ENCODE data around the gene PID1. TPM values are rescaled to one million over a fixed set of nuclear protein-coding genes. Genes with fewer than 3 reads are reported as not detected.

The PID1 gene
- total RNA-seq, 4 donors from 2014 or later = 33.1 to 48.6 (median 39.7) TPM

DNA sequence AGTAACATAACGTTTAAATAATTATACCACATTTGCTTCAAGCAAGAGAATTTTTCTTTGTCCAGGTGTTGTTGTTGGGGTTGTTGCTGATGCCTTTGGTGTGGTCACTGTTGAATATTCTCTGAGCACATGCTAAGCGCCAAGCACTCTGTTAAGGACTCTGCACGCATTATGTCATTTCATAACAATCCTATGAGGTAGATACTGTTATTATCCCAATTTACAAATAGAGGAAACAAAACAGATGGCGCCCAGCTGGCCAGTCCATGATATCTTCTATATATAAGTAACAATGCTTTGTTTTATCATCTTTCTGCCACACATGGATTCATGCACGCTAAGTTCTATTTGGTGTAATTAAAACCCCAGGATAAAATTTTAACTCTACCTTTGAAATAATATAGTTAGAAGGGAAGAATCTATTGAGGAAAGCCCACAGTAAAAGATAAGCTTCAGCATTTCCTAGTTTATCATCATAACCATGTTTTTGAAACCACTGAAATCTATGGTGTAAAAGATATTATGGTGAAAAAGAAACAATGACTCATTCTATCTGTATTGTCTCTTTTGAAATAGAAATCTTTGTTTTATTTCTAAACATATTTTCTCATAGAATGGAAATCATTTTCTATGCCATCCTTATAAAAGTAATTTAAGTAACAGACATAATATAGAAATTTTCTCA is 199.7 kb downstream of the PID1 start:
- H3K36me3 ChIP-seq = no peaks in the 10 kb centered on the region
- no peak overlapping the region for H3K4me3 ChIP-seq
- 75 to 80% methylated on average over 5 of the region's 5 CpGs for WGBS, 2 donors
- peaks cover 0 to 15% (median 0%) of the 10 kb centered on the region in 4 donors for H3K9me3 ChIP-seq
- H3K4me1 ChIP-seq = no peaks in the 10 kb centered on the region
- TF ChIP-seq EP300 (IDR thresholded peaks at IDR 0.05) (no peak), POLR2A (IDR thresholded peaks at IDR 0.05) (no peak)
- TF ChIP-seq, protein P1, sequence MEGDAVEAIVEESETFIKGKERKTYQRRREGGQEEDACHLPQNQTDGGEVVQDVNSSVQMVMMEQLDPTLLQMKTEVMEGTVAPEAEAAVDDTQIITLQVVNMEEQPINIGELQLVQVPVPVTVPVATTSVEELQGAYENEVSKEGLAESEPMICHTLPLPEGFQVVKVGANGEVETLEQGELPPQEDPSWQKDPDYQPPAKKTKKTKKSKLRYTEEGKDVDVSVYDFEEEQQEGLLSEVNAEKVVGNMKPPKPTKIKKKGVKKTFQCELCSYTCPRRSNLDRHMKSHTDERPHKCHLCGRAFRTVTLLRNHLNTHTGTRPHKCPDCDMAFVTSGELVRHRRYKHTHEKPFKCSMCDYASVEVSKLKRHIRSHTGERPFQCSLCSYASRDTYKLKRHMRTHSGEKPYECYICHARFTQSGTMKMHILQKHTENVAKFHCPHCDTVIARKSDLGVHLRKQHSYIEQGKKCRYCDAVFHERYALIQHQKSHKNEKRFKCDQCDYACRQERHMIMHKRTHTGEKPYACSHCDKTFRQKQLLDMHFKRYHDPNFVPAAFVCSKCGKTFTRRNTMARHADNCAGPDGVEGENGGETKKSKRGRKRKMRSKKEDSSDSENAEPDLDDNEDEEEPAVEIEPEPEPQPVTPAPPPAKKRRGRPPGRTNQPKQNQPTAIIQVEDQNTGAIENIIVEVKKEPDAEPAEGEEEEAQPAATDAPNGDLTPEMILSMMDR (IDR thresholded peaks at IDR 0.05) = no peak
- H3K27me3 ChIP-seq = no peaks in the 10 kb centered on the region
- no peak for DNase-seq (ENCODE audit: low spot score in 2 of 2)
- no peak overlapping the region for H3K27ac ChIP-seq

DNA sequence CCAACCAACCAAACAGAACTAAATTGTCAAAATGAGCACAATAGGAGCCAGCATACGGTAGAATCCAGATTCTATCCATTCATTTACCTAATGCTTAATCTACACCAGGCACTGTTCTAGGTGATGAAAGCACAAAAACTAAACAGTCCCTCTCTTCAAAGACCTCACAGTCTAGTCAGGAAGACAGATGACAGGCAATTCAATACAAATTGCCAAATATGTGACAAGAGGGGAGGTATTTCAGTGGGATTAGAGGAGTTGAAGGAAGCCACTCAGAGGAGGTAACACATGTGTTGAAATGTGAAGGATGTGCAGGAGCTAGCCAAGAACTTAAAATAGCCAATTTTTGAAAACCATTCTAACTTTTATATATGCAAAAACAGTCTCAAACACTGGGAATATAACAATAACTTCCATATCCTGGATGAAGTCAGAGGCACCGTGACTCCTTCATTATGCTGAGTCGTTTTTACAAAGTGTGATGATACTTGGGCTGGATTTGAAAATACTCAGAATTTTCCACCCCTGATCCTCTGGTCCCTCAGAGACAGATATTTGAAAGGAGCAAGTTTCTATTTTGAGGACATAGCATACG is 204.9 kb downstream of the PID1 start:
- Histone ChIP-seq H3K36me3 (no peaks in the 10 kb centered on the region), H3K4me3 (no peak overlapping the region), H3K27me3 (no peaks in the 10 kb centered on the region), H3K9me3 (peaks cover 0 to 9% (median 0%) of the 10 kb centered on the region in 4 donors), H3K27ac (no peak overlapping the region), H3K4me1 (no peaks in the 10 kb centered on the region)
- WGBS, 2 donors = 81 to 83% methylated on average over 4 of the region's 4 CpGs
- no peak for DNase-seq (ENCODE audit: low spot score in 2 of 2)
- TF ChIP-seq, protein P1 (IDR thresholded peaks at IDR 0.05) = no peak
- TF ChIP-seq POLR2A (IDR thresholded peaks at IDR 0.05) (no peak), EP300 (IDR thresholded peaks at IDR 0.05) (no peak)

GRCh38 chr2:229064749-229065148 is 206.3 kb downstream of the PID1 start:
- no peak for DNase-seq (ENCODE audit: low spot score in 2 of 2)
- no peak for TF ChIP-seq POLR2A (IDR thresholded peaks at IDR 0.05)
- TF ChIP-seq EP300 (IDR thresholded peaks at IDR 0.05) = no peak
- TF ChIP-seq, protein P1 (IDR thresholded peaks at IDR 0.05) = no peak
- H3K36me3 ChIP-seq = no peaks in the 10 kb centered on the region
- WGBS, 2 donors = 83 to 91% methylated on average over 3 of the region's 3 CpGs
- H3K9me3 ChIP-seq = peaks cover 0 to 12% (median 0%) of the 10 kb centered on the region in 4 donors
- H3K27me3 ChIP-seq = no peaks in the 10 kb centered on the region
- no peak overlapping the region for H3K27ac ChIP-seq
- H3K4me1 ChIP-seq = no peaks in the 10 kb centered on the region
- H3K4me3 ChIP-seq = no peak overlapping the region

DNA sequence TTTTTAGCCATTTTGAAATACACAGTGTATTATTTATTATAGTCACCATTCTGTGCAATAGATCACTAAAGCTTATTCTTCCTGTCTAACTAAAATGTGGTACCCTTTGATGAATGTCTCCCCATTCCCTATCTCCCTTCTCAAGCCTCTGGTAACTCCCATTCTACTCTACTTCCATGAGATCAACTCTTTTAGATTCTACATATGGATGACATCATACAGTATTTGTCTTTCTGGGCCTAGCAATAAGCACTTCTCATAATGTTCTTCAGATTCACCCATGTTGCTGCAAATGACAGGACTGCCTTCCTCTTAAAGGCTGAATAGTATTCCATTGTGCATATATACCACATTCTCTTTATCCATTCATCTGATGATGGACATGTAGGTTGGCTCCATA is 210.9 kb downstream of the PID1 start:
- H3K4me3 ChIP-seq = no peak overlapping the region
- no peak overlapping the region for H3K27ac ChIP-seq
- H3K4me1 ChIP-seq = no peaks in the 10 kb centered on the region
- H3K9me3 ChIP-seq = peaks cover 0 to 12% (median 0%) of the 10 kb centered on the region in 4 donors
- TF ChIP-seq, protein P1 (IDR thresholded peaks at IDR 0.05) = no peak
- no peak for TF ChIP-seq EP300 (IDR thresholded peaks at IDR 0.05)
- TF ChIP-seq POLR2A (IDR thresholded peaks at IDR 0.05) = no peak
- no peaks in the 10 kb centered on the region for H3K36me3 ChIP-seq
- no peak for DNase-seq (ENCODE audit: low spot score in 2 of 2)
- no peaks in the 10 kb centered on the region for H3K27me3 ChIP-seq

GRCh38 chr2:229059331-229060033 is 211.6 kb downstream of the PID1 start:
- Histone ChIP-seq H3K4me1 (no peaks in the 10 kb centered on the region), H3K27me3 (no peaks in the 10 kb centered on the region), H3K27ac (no peak overlapping the region), H3K9me3 (peaks cover 0 to 12% (median 0%) of the 10 kb centered on the region in 4 donors), H3K36me3 (no peaks in the 10 kb centered on the region), H3K4me3 (no peak overlapping the region)
- TF ChIP-seq, protein P1 (IDR thresholded peaks at IDR 0.05) = no peak
- TF ChIP-seq POLR2A (IDR thresholded peaks at IDR 0.05) (no peak), EP300 (IDR thresholded peaks at IDR 0.05) (no peak)
- no peak for DNase-seq (ENCODE audit: low spot score in 2 of 2)
- 93 to 95% methylated on average over 3 of the region's 3 CpGs for WGBS, 2 donors
